Measurements from ENCODE around the gene ANKRD42. TPM values are rescaled to one million over a fixed set of nuclear protein-coding genes. Genes with fewer than 3 reads are reported as not detected.

The ANKRD42 gene
- polyA plus RNA-seq, 2 of the 4 experiments (the other 2 are of a cell fraction): 9.1 to 13.2 TPM

- Histone ChIP-seq H3K4me3 (no peak overlapping the region), H3K4me2 (no peak overlapping the region), H3K27ac (no peak overlapping the region), H3K9me3 (no peaks in the 10 kb centered on the region), H3K4me1 (peaks cover under 1% of the 10 kb centered on the region; the same call in 1 of the 3 replicates)
- ATAC-seq (no peak), FAIRE-seq (no peak), DNase-seq (ENCODE audit: low read depth in 1 of 2, low spot score in 1 of 2) (no peak)
- TF ChIP-seq KDM1A (IDR thresholded peaks at IDR 0.05; ENCODE audit: low read depth): no peak
- TF ChIP-seq RAD21 (conservative IDR thresholded peaks at IDR 0.05 in 1 of 2, IDR thresholded peaks at IDR 0.05 in 1 of 2): no peak
- no peak for TF ChIP-seq POLR2A (IDR thresholded peaks at IDR 0.05; ENCODE audit: low read length)
- no peak for TF ChIP-seq FOSB (CRISPR knock-in tag; IDR thresholded peaks at IDR 0.05)
- no peak for TF ChIP-seq ZSCAN20 (CRISPR knock-in tag; IDR thresholded peaks at IDR 0.05)
- no peak for TF ChIP-seq E2F6 (IDR thresholded peaks at IDR 0.05; ENCODE audit: borderline replicate concordance, low read depth)
- TF ChIP-seq FOSL2 (IDR thresholded peaks at IDR 0.05): no peak
- no peak for TF ChIP-seq FOSL2 (CRISPR knock-in tag; IDR thresholded peaks at IDR 0.05)
- TF ChIP-seq CHD2 (IDR thresholded peaks at IDR 0.05; ENCODE audit: low read length, partially characterized antibody): no peak
- no peak for TF ChIP-seq MAFK (IDR thresholded peaks at IDR 0.05; ENCODE audit: partially characterized antibody)
- TF ChIP-seq GATA3 (IDR thresholded peaks at IDR 0.05; ENCODE audit: borderline replicate concordance): no peak
- 88% methylated on average over 2 of the region's 2 CpGs for WGBS (ENCODE audit: missing lambda C conversion rate)
- POLR2A ChIA-PET: no interaction called here
- CTCF ChIA-PET: interaction anchor here (1.1 kb wide), 1 partner anchor 386 kb away, joined by 3 read pairs; no protein-coding TSS in a partner anchor
These were observed 59.4 kb downstream of the ANKRD42 start for GRCh38 chr11:83252941-83253340.

DNA sequence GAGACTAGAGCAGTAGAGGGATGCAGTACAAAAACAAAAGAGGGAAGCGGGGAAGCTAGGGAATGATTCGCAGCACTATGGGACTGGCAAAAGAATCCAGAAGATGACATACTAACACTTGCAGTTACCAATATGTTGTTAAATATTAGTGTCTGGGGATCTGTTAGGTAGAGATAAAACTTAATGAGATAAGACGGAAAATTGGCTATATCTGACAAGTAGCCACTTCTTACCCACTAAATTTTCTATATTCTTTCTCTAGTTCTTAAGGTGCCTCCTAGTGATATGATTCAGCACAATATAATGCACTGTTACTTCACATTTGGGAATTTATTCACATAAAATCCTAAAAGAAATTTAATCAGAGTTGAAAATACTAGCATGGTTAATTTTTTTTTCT lies 61.9 kb downstream of the ANKRD42 start:
- 95% methylated on average over 3 of the region's 3 CpGs for WGBS (ENCODE audit: missing lambda C conversion rate)
- Histone ChIP-seq H3K4me2 (no peak overlapping the region), H3K27ac (no peak overlapping the region), H3K4me1 (peaks cover 4% of the 10 kb centered on the region; the same call in 1 of the 3 replicates), H3K9me3 (no peaks in the 10 kb centered on the region), H3K4me3 (no peak overlapping the region)
- DNase-seq (ENCODE audit: low read depth in 1 of 2, low spot score in 1 of 2): no peak
- POLR2A ChIA-PET: no interaction called here
- CTCF ChIA-PET: no interaction called here
- TF ChIP-seq JUN (IDR thresholded peaks at IDR 0.05) (no peak), FOSB (CRISPR knock-in tag; IDR thresholded peaks at IDR 0.05) (no peak), ZC3H11A (IDR thresholded peaks at IDR 0.05) (no peak), POLR2AphosphoS2 (conservative IDR thresholded peaks at IDR 0.05; ENCODE audit: low read length) (no peak), FOSL2 (IDR thresholded peaks at IDR 0.05) (no peak), FOSL2 (CRISPR knock-in tag; IDR thresholded peaks at IDR 0.05) (no peak), PHF8 (IDR thresholded peaks at IDR 0.05; ENCODE audit: borderline replicate concordance, low read depth) (no peak), PBX3 (IDR thresholded peaks at IDR 0.05) (no peak), EHF (CRISPR knock-in tag; IDR thresholded peaks at IDR 0.05) (no peak), ZNF302 (CRISPR knock-in tag; IDR thresholded peaks at IDR 0.05) (no peak)
- TF ChIP-seq, protein P1, sequence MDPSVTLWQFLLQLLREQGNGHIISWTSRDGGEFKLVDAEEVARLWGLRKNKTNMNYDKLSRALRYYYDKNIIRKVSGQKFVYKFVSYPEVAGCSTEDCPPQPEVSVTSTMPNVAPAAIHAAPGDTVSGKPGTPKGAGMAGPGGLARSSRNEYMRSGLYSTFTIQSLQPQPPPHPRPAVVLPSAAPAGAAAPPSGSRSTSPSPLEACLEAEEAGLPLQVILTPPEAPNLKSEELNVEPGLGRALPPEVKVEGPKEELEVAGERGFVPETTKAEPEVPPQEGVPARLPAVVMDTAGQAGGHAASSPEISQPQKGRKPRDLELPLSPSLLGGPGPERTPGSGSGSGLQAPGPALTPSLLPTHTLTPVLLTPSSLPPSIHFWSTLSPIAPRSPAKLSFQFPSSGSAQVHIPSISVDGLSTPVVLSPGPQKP (IDR thresholded peaks at IDR 0.05; ENCODE audit: low read depth, low read length): no peak
- no peak for FAIRE-seq
- no peak for ATAC-seq

DNA sequence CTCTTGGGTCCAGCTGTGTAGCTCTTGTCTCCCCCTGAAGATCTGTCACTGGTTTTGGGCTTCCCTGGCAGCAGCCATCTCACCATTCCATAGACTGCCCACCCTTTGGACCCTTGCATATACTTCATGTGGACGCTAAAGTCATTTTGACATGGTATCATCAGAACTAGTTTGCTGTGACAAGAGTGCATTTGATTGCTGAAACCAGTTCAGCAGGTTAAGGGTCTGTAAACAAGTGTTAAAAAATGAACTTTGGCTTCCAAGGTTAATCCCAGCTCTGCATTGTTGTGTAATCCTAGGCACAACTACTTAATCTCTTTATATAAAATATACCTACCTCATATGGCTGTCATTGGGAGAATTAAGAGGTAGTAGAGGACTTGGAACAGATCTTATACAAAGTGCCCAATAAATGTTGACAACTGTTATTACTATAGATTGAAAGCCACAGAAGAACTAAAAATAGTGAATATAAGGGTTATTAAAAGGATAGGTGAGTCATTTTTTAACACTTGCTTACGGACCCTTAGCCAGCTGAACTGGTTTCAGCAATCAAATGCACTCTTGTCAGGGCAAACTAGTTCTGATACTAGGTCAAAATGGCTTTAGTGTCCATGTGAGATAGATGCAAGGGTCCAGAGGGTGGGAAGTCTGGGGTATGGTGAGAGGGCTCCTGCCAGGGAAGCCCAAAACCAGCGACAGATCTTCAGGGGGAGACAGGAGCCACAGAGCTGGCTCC lies 63.3 kb downstream of the ANKRD42 start:
- TF ChIP-seq NR3C1 (IDR thresholded peaks at IDR 0.05): no peak
- TF ChIP-seq ZSCAN20 (CRISPR knock-in tag; IDR thresholded peaks at IDR 0.05): no peak
- TF ChIP-seq, protein P2, sequence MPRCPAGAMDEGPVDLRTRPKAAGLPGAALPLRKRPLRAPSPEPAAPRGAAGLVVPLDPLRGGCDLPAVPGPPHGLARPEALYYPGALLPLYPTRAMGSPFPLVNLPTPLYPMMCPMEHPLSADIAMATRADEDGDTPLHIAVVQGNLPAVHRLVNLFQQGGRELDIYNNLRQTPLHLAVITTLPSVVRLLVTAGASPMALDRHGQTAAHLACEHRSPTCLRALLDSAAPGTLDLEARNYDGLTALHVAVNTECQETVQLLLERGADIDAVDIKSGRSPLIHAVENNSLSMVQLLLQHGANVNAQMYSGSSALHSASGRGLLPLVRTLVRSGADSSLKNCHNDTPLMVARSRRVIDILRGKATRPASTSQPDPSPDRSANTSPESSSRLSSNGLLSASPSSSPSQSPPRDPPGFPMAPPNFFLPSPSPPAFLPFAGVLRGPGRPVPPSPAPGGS (IDR thresholded peaks at IDR 0.05): no peak
- no peak for TF ChIP-seq KDM1A (IDR thresholded peaks at IDR 0.05; ENCODE audit: low read depth)
- no peak for TF ChIP-seq MAZ (IDR thresholded peaks at IDR 0.05; ENCODE audit: borderline replicate concordance, low read depth, low read length)
- TF ChIP-seq RARB (CRISPR knock-in tag; IDR thresholded peaks at IDR 0.05): no peak
- no peak for TF ChIP-seq HOXB13 (CRISPR knock-in tag; IDR thresholded peaks at IDR 0.05; ENCODE audit: low read depth)
- DNase-seq (ENCODE audit: low read depth in 1 of 2, low spot score in 1 of 2): no peak
- 90% methylated on average over 3 of the region's 3 CpGs for WGBS (ENCODE audit: missing lambda C conversion rate)
- ATAC-seq: no peak
- Histone ChIP-seq H3K4me2 (no peak overlapping the region), H3K4me3 (no peak overlapping the region), H3K27ac (no peak overlapping the region), H3K4me1 (peaks cover 4% of the 10 kb centered on the region; the same call in 1 of the 3 replicates), H3K9me3 (no peaks in the 10 kb centered on the region)
- CTCF ChIA-PET: no interaction called here
- FAIRE-seq: no peak
- POLR2A ChIA-PET: interaction anchor here (0.6 kb wide), 1 partner anchor 336 kb away, joined by 4 read pairs; no protein-coding TSS in a partner anchor

Data from A549 (cell line).